K562 (cell line): ENCODE results near the gene KRTAP29-1. TPM values are rescaled to one million over a fixed set of nuclear protein-coding genes. Genes with fewer than 3 reads are reported as not detected.

ENCODE experiments used
- ATAC-seq: fragments of 200-7000 bp; cut with Tn5 transposase; 3 replicates; pipeline ENCODE4 v1.9.1; 2020; ENCODE audit warnings: moderate library complexity
- BruUV-seq: library from RNA; stranded (reverse); fragments of 400-500 nt; replicated peaks from 2 replicates; lab custom pipeline; 2021; lab: Mats Ljungman, UMichigan
- CTCF ChIA-PET: fragments of 300-600 bp; formaldehyde crosslinking; extraction: SDS; loops from one replicate; lab custom pipeline; 2021; ENCODE audit warnings: low intra/inter-chr PET ratio; lab: Yijun Ruan, JAX
- POLR2A ChIA-PET: fragments of 300-600, 350-650 bp; sonication (Branson Sonifier 250); formaldehyde crosslinking; extraction: SDS; loops from one replicate; lab custom pipeline; 2021; ENCODE audit warnings: antibody characterized with exemption, inconsistent platforms; lab: Yijun Ruan, JAX
- DNase-seq, 4 experiments: peaks; one replicate each; pipeline versions ENCODE4 v3.0.0 to v3.0.0-alpha.2; 2011 to 2018; ENCODE audit warnings: low spot score in 3 of 4, mixed read lengths in 3 of 4; ENCODE audit errors: extremely low read depth in 1 of 4
- FAIRE-seq: peaks from 2 replicates; lab custom pipeline; 2011; peaks lifted over from hg19 to GRCh38; lab: Jason Lieb, UNC
- H2AFZ ChIP-seq: 2 replicates; pipeline ENCODE4 v1.6.0; 2011; ENCODE audit warnings: low read depth, low read length, control low read depth, inconsistent platforms
- H3K27ac ChIP-seq: fragments of 200-600 bp; 3 replicates; pipeline ENCODE4 v1.8.0; 2011; ENCODE audit warnings: low read depth, mild to moderate bottlenecking, control low read depth, inconsistent platforms, low read length, moderate library complexity, mixed read lengths; ENCODE audit errors: extremely low read depth
- H3K27me3 ChIP-seq, 2 experiments: fragments of 300-600 bp in 1 of 2; 2 replicates in 1 of 2; 3 replicates in 1 of 2; pipeline versions ENCODE4 v1.6.0 to v1.8.0; 2011; ENCODE audit warnings: inconsistent platforms in 2 of 2, low read length in 2 of 2, mild to moderate bottlenecking in 1 of 2, mixed read lengths in 1 of 2, moderate library complexity in 1 of 2; ENCODE audit not compliant: control insufficient read depth in 2 of 2, insufficient read depth in 2 of 2
- H3K36me3 ChIP-seq: fragments of 300-600 bp; 3 replicates; pipeline ENCODE4 v1.8.0; 2011; ENCODE audit warnings: mild to moderate bottlenecking, low read length, inconsistent platforms; ENCODE audit not compliant: control insufficient read depth, insufficient read depth
- H3K4me1 ChIP-seq, 2 experiments: fragments of 200-600 bp in 1 of 2; replicated peaks in 1 of 2; 2 replicates in 1 of 2; 3 replicates in 1 of 2; pipeline versions ENCODE4 v1.5.1 to v1.8.0; 2011; ENCODE audit warnings: inconsistent platforms in 2 of 2, low read length in 2 of 2, mild to moderate bottlenecking in 1 of 2, mixed read lengths in 1 of 2, moderate library complexity in 1 of 2; ENCODE audit not compliant: control insufficient read depth in 2 of 2, insufficient read depth in 2 of 2
- H3K4me2 ChIP-seq: 2 replicates; pipeline ENCODE4 v1.6.1; 2011; ENCODE audit warnings: low read length, control low read depth, inconsistent platforms, mixed read lengths; ENCODE audit not compliant: insufficient read depth
- H3K4me3 ChIP-seq: fragments of 200-600 bp; sonication (generic), shearing (Covaris generic); 2 replicates; pipeline ENCODE4 v1.5.1; 2016; ENCODE audit warnings: control low read depth, inconsistent platforms
- H3K79me2 ChIP-seq: fragments of 200-600 bp; 3 replicates; pipeline ENCODE4 v1.8.0; 2011; ENCODE audit warnings: low read length, inconsistent platforms; ENCODE audit not compliant: control insufficient read depth, insufficient read depth
- H3K9ac ChIP-seq, 2 experiments: 2 replicates each; pipeline versions ENCODE4 v1.6.0 to v1.6.1; 2011; ENCODE audit warnings: low read depth in 2 of 2, low read length in 2 of 2, control low read depth in 1 of 2, inconsistent platforms in 1 of 2, mild to moderate bottlenecking in 1 of 2, mixed read lengths in 1 of 2; ENCODE audit not compliant: insufficient read depth in 1 of 2
- H3K9me1 ChIP-seq: one replicate; pipeline ENCODE4 v1.6.0; 2011; ENCODE audit warnings: inconsistent platforms, mild to moderate bottlenecking, low read length, moderate library complexity; ENCODE audit not compliant: control insufficient read depth, insufficient read depth
- H3K9me3 ChIP-seq: replicated peaks from 2 replicates; pipeline ENCODE4 v1.5.1; 2011; ENCODE audit warnings: low read depth, low read length, inconsistent platforms; ENCODE audit not compliant: control insufficient read depth, insufficient read depth
- H4K20me1 ChIP-seq: replicated peaks from 2 replicates; pipeline ENCODE4 v1.6.1; 2011; ENCODE audit warnings: low read length, inconsistent platforms, mixed read lengths; ENCODE audit not compliant: control insufficient read depth, insufficient read depth
- IFI16 ChIP-seq: fragments of 250-450 bp; sonication (Bioruptor Pico); IDR thresholded peaks from 2 replicates; pipeline ENCODE4 v2.1.2; 2022; ENCODE audit warnings: mild to moderate bottlenecking, inconsistent platforms
- RFX7 ChIP-seq: fragments of 250-450 bp; sonication (Bioruptor Pico); IDR thresholded peaks from 2 replicates; pipeline ENCODE4 v1.5.1; 2021; ENCODE audit warnings: mild to moderate bottlenecking
- ZNF124 ChIP-seq: sonication (generic); formaldehyde crosslinking; IDR thresholded peaks from 2 replicates; pipeline ENCODE4 v1.8.1; 2022; ENCODE audit warnings: missing genetic modification reagents
- ZNF165 ChIP-seq: fragments of 250-450 bp; sonication (Bioruptor Pico); IDR thresholded peaks from 2 replicates; pipeline ENCODE4 v1.4.0; 2020; ENCODE audit warnings: borderline replicate concordance
- ZNF445 ChIP-seq: fragments of 250-450 bp; sonication (Bioruptor Pico); IDR thresholded peaks from 2 replicates; pipeline ENCODE4 v1.4.0; 2020; ENCODE audit warnings: low read depth, mild to moderate bottlenecking, moderate library complexity
- WGBS: fragments of 100-300 bp; shearing (Covaris generic); methylation state at CpG from one replicate; pipeline ENCODE4 v1.1.6; 2016; ENCODE audit warnings: low coverage, mixed read lengths; ENCODE audit not compliant: insufficient coverage; ENCODE audit errors: missing lambda C conversion rate; 5-methylcytosine and 5-hydroxymethylcytosine counted together
- in situ Hi-C: fragments of 300-500 bp; cut with MboI; formaldehyde crosslinking; loops from 4 replicates; pipeline ENCODE4 v1.15.0; 2018; ENCODE audit warnings: inconsistent platforms, mixed read lengths
- intact Hi-C: fragments of 100-400 bp; cut with micrococcal nuclease; formaldehyde crosslinking; loops from 2 replicates; pipeline ENCODE4 v1.14.2; 2022
- polyA plus RNA-seq, 8 experiments: library from polyadenylated mRNA; depleted of rRNA in 4 of 8; stranded (reverse) in 5 of 8; unstranded in 3 of 8; fragments of >200 nt; fragmentation: Nextera tagmentation in 2 of 8; fragmentation: Illumina TruSeq in 1 of 8; extraction: Ambion mirVana in 2 of 8; extraction: Trizol in 1 of 8; gene quantifications; 2 replicates each; pipeline versions ENCODE4 v1.2.1 to v1.2.3, GENCODE V29; 2011 to 2014; ENCODE audit warnings: inconsistent platforms in 1 of 8, missing spikeins in 1 of 8
- total RNA-seq, 7 experiments: library from RNA; depleted of rRNA in 6 of 7; stranded (reverse); fragments of >200 nt in 6 of 7; fragmentation: Illumina TruSeq in 2 of 7; extraction: Trizol in 2 of 7; gene quantifications; 2 replicates each; pipeline versions ENCODE4 v1.2.1 to v1.2.3, GENCODE V29; 2011 to 2021; ENCODE audit warnings: low replicate concordance in 1 of 7
- TF ChIP-seq, protein P1 (sequence below): conservative IDR thresholded peaks from 2 replicates; pipeline ENCODE4 v1.6.1; 2011; ENCODE audit warnings: low read depth, mild to moderate bottlenecking, low read length; ENCODE audit not compliant: control insufficient read depth
- TF ChIP-seq, protein P2 (sequence below): sonication (generic); formaldehyde crosslinking; IDR thresholded peaks from 2 replicates; pipeline ENCODE4 v1.8.0; 2022; ENCODE audit warnings: mild to moderate bottlenecking, missing genetic modification reagents
- TF ChIP-seq, protein P3 (sequence below): fragments of 450-650 bp; IDR thresholded peaks from 2 replicates; pipeline ENCODE4 v1.6.1; 2016; ENCODE audit warnings: low read depth
- TF ChIP-seq, protein P4 (sequence below): fragments of 250-450 bp; sonication (Bioruptor Pico); IDR thresholded peaks from 2 replicates; pipeline ENCODE4 v1.8.0; 2021; ENCODE audit warnings: moderate library complexity, mild to moderate bottlenecking, inconsistent platforms

KRTAP29-1 gene
- total and polyA plus RNA-seq, 9 of the 15 experiments (the other 6 are each of a cell fraction or from before 2014, with no cell fraction given) = not detected

DNA sequence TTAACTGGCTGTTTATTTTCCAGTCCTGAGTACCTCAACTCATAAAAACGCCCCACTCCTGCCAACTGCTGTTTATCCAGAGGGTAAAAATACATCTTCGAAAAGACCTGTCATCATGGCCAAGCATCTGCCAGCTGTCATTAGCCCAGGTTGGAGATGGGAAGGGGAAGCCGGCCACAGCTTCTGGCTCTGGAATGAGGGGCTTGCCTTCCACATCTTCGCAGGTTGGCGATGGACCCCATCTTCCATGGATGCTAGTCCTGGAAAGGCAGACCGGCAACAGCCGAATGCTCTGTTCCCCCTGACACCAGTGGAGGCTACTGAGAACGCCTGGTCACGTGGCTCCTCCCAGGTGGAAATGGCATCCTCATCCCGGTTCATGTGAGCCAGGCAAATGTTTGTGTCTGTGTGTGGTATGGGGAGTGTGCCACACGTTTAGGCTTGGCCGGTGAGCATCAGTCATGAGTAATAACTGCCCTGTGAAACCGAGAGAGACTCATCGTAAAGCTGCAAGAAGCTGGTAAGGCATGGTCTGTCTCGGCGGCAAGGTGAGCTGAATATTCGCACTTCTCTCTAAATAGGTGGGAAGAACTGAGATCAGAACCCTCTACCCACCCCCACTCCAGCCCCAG lies 13.3 kb upstream of the KRTAP29-1 start:
- Histone ChIP-seq H3K27me3 (peaks cover 17 to 20% of the 10 kb centered on the region in 2 experiments; a peak in 3 of 5 replicates), H3K36me3 (no peaks in the 10 kb centered on the region), H3K9me1 (no peaks in the 10 kb centered on the region), H3K4me3 (no peak overlapping the region), H3K79me2 (no peaks in the 10 kb centered on the region), H3K9me3 (no peaks in the 10 kb centered on the region), H4K20me1 (no peaks in the 10 kb centered on the region), H3K4me2 (no peak overlapping the region), H3K4me1 (peaks cover 0 to 3% of the 10 kb centered on the region in 2 experiments; a peak in 1 of 5 replicates), H3K9ac (no peak overlapping the region), H2AFZ (no peak overlapping the region), H3K27ac (no peak overlapping the region)
- FAIRE-seq (no peak), ATAC-seq (no peak), DNase-seq (no peak)
- CTCF ChIA-PET = no interaction called here
- POLR2A ChIA-PET = interaction anchor here (0.7 kb wide), 1 partner anchor 165 kb away, joined by 4 read pairs; no protein-coding TSS in a partner anchor
- in situ Hi-C loops (no loop called here), intact Hi-C loops (no loop called here)
- WGBS = under 1% methylated on average over 14 of the region's 17 CpGs
- no TSS peak for BruUV-seq
- TF ChIP-seq ZNF165 (CRISPR knock-in tag) (no peak), IFI16 (CRISPR knock-in tag) (no peak), ZNF124 (CRISPR knock-in tag) (no peak), ZNF445 (CRISPR knock-in tag) (no peak), RFX7 (CRISPR knock-in tag) (no peak)
- TF ChIP-seq, protein P1, sequence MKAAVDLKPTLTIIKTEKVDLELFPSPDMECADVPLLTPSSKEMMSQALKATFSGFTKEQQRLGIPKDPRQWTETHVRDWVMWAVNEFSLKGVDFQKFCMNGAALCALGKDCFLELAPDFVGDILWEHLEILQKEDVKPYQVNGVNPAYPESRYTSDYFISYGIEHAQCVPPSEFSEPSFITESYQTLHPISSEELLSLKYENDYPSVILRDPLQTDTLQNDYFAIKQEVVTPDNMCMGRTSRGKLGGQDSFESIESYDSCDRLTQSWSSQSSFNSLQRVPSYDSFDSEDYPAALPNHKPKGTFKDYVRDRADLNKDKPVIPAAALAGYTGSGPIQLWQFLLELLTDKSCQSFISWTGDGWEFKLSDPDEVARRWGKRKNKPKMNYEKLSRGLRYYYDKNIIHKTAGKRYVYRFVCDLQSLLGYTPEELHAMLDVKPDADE = no peak
- TF ChIP-seq, protein P2, sequence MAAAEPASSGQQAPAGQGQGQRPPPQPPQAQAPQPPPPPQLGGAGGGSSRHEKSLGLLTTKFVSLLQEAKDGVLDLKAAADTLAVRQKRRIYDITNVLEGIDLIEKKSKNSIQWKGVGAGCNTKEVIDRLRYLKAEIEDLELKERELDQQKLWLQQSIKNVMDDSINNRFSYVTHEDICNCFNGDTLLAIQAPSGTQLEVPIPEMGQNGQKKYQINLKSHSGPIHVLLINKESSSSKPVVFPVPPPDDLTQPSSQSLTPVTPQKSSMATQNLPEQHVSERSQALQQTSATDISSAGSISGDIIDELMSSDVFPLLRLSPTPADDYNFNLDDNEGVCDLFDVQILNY (CRISPR knock-in tag) = no peak
- TF ChIP-seq, protein P3, sequence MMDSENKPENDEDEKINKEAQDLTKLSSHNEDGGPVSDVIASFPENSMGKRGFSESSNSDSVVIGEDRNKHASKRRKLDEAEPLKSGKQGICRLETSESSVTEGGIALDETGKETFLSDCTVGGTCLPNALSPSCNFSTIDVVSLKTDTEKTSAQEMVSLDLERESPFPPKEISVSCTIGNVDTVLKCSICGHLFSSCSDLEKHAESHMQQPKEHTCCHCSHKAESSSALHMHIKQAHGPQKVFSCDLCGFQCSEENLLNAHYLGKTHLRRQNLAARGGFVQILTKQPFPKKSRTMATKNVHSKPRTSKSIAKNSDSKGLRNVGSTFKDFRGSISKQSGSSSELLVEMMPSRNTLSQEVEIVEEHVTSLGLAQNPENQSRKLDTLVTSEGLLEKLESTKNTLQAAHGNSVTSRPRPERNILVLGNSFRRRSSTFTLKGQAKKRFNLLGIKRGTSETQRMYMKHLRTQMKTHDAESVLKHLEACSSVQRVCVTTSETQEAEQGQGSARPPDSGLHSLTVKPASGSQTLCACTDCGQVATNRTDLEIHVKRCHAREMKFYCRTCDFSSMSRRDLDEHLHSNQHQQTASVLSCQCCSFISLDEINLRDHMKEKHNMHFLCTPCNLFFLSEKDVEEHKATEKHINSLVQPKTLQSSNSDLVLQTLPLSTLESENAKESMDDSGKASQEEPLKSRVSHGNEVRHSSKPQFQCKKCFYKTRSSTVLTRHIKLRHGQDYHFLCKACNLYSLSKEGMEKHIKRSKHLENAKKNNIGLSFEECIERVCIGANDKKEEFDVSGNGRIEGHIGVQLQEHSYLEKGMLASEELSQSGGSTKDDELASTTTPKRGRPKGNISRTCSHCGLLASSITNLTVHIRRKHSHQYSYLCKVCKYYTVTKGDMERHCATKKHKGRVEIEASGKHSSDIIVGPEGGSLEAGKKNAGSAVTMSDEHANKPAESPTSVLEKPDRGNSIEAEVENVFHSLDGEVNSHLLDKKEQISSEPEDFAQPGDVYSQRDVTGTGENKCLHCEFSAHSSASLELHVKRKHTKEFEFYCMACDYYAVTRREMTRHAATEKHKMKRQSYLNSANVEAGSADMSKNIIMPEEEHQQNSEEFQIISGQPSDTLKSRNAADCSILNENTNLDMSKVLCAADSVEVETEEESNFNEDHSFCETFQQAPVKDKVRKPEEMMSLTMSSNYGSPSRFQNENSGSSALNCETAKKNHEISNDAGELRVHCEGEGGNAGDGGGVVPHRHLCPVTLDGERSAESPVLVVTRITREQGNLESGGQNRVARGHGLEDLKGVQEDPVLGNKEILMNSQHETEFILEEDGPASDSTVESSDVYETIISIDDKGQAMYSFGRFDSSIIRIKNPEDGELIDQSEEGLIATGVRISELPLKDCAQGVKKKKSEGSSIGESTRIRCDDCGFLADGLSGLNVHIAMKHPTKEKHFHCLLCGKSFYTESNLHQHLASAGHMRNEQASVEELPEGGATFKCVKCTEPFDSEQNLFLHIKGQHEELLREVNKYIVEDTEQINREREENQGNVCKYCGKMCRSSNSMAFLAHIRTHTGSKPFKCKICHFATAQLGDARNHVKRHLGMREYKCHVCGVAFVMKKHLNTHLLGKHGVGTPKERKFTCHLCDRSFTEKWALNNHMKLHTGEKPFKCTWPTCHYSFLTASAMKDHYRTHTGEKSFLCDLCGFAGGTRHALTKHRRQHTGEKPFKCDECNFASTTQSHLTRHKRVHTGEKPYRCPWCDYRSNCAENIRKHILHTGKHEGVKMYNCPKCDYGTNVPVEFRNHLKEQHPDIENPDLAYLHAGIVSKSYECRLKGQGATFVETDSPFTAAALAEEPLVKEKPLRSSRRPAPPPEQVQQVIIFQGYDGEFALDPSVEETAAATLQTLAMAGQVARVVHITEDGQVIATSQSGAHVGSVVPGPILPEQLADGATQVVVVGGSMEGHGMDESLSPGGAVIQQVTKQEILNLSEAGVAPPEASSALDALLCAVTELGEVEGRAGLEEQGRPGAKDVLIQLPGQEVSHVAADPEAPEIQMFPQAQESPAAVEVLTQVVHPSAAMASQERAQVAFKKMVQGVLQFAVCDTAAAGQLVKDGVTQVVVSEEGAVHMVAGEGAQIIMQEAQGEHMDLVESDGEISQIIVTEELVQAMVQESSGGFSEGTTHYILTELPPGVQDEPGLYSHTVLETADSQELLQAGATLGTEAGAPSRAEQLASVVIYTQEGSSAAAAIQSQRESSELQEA = no peak
- TF ChIP-seq, protein P4, sequence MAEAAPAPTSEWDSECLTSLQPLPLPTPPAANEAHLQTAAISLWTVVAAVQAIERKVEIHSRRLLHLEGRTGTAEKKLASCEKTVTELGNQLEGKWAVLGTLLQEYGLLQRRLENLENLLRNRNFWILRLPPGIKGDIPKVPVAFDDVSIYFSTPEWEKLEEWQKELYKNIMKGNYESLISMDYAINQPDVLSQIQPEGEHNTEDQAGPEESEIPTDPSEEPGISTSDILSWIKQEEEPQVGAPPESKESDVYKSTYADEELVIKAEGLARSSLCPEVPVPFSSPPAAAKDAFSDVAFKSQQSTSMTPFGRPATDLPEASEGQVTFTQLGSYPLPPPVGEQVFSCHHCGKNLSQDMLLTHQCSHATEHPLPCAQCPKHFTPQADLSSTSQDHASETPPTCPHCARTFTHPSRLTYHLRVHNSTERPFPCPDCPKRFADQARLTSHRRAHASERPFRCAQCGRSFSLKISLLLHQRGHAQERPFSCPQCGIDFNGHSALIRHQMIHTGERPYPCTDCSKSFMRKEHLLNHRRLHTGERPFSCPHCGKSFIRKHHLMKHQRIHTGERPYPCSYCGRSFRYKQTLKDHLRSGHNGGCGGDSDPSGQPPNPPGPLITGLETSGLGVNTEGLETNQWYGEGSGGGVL = no peak
